HepG2 (cell line): ENCODE results near the gene NF2. TPM values are rescaled to one million over a fixed set of nuclear protein-coding genes. Genes with fewer than 3 reads are reported as not detected.

Source experiments
- MBNL3 ChIP-seq: fragments of 250-450 bp; sonication (Bioruptor Pico); conservative IDR thresholded peaks from 2 replicates; pipeline ENCODE4 v1.8.0; 2022; ENCODE audit warnings: mild to moderate bottlenecking, inconsistent platforms
- NFAT5 ChIP-seq: sonication (generic); formaldehyde crosslinking; IDR thresholded peaks from 2 replicates; pipeline ENCODE4 v1.4.0; 2020; ENCODE audit warnings: missing genetic modification reagents
- NFE2L2 ChIP-seq: fragments of 150-350 bp; IDR thresholded peaks from 2 replicates; pipeline ENCODE4 v1.6.1; 2014; ENCODE audit warnings: low read length
- NR3C1 ChIP-seq: sonication (generic); formaldehyde crosslinking; IDR thresholded peaks from 2 replicates; pipeline ENCODE4 v1.4.0; 2020; ENCODE audit warnings: missing genetic modification reagents
- PPARG ChIP-seq: conservative IDR thresholded peaks from 2 replicates; pipeline ENCODE4 v1.6.1; 2016; ENCODE audit warnings: missing biosample characterization, missing genetic modification reagents
- RFXAP ChIP-seq: sonication (generic); formaldehyde crosslinking; IDR thresholded peaks from 2 replicates; pipeline ENCODE4 v1.4.0; 2020; ENCODE audit warnings: missing genetic modification reagents, borderline replicate concordance
- SPEN ChIP-seq: sonication (generic); formaldehyde crosslinking; IDR thresholded peaks from 2 replicates; pipeline ENCODE4 v1.5.1; 2020; ENCODE audit warnings: low read depth, mild to moderate bottlenecking, missing genetic modification reagents
- SSRP1 ChIP-seq: IDR thresholded peaks from 2 replicates; pipeline ENCODE4 v1.6.1; 2016; ENCODE audit warnings: control low read depth
- TAF1 ChIP-seq: sonication (generic); formaldehyde crosslinking; IDR thresholded peaks from 2 replicates; pipeline ENCODE4 v1.4.0; 2020; ENCODE audit warnings: missing genetic modification reagents
- YEATS2 ChIP-seq: sonication (generic); formaldehyde crosslinking; IDR thresholded peaks from 2 replicates; pipeline ENCODE4 v1.4.0; 2020; ENCODE audit warnings: missing genetic modification reagents, borderline replicate concordance
- ZFP90 ChIP-seq: sonication (generic); formaldehyde crosslinking; IDR thresholded peaks from 2 replicates; pipeline ENCODE4 v1.8.0; 2022; ENCODE audit warnings: missing genetic modification reagents, mild to moderate bottlenecking, inconsistent platforms, borderline replicate concordance
- ZNF331 ChIP-seq: sonication (generic); formaldehyde crosslinking; IDR thresholded peaks from 2 replicates; pipeline ENCODE4 v1.4.0; 2020; ENCODE audit warnings: missing genetic modification reagents
- ZNF501 ChIP-seq: sonication (generic); formaldehyde crosslinking; IDR thresholded peaks from 2 replicates; pipeline ENCODE4 v1.5.1; 2020; ENCODE audit warnings: mild to moderate bottlenecking, moderate library complexity, missing genetic modification reagents
- ZNF563 ChIP-seq: sonication (generic); formaldehyde crosslinking; IDR thresholded peaks from 2 replicates; pipeline ENCODE4 v1.8.0; 2022; ENCODE audit warnings: mild to moderate bottlenecking, moderate library complexity, missing genetic modification reagents
- ZNF710 ChIP-seq: sonication (generic); formaldehyde crosslinking; IDR thresholded peaks from 2 replicates; pipeline ENCODE4 v1.5.0; 2020; ENCODE audit warnings: mild to moderate bottlenecking, missing genetic modification reagents, borderline replicate concordance
- polyA plus RNA-seq, 8 experiments: library from polyadenylated mRNA; depleted of rRNA in 3 of 8; stranded (reverse) in 7 of 8; unstranded in 1 of 8; fragments of >200 nt; fragmentation: Illumina TruSeq in 4 of 8; extraction: Trizol in 4 of 8; gene quantifications; 2 replicates each; pipeline versions ENCODE4 v1.2.1 to v1.2.3, GENCODE V29; 2011 to 2016; ENCODE audit warnings: low read depth in 4 of 8, missing spikeins in 1 of 8, mixed read lengths in 1 of 8; ENCODE audit not compliant: insufficient read depth in 1 of 8
- total RNA-seq, 5 experiments: library from RNA; depleted of rRNA; stranded (reverse); fragments of >200 nt; fragmentation: Illumina TruSeq; extraction: Trizol; gene quantifications; 2 replicates each; pipeline ENCODE4 v1.2.3, GENCODE V29; 2016; ENCODE audit warnings: low read depth in 1 of 5
- TF ChIP-seq, protein P1 (sequence below): sonication (generic); formaldehyde crosslinking; IDR thresholded peaks from 2 replicates; pipeline ENCODE4 v1.5.0; 2020; ENCODE audit warnings: mild to moderate bottlenecking, missing genetic modification reagents, moderate library complexity
- TF ChIP-seq, protein P2 (sequence below): IDR thresholded peaks from 2 replicates; pipeline ENCODE4 v1.6.1; 2016; ENCODE audit warnings: low read depth

Gene NF2
- total and polyA plus RNA-seq, 2 of the 13 experiments (the other 11 are each of a cell fraction or from before 2014, with no cell fraction given) = 9.3 to 33.3 TPM

DNA sequence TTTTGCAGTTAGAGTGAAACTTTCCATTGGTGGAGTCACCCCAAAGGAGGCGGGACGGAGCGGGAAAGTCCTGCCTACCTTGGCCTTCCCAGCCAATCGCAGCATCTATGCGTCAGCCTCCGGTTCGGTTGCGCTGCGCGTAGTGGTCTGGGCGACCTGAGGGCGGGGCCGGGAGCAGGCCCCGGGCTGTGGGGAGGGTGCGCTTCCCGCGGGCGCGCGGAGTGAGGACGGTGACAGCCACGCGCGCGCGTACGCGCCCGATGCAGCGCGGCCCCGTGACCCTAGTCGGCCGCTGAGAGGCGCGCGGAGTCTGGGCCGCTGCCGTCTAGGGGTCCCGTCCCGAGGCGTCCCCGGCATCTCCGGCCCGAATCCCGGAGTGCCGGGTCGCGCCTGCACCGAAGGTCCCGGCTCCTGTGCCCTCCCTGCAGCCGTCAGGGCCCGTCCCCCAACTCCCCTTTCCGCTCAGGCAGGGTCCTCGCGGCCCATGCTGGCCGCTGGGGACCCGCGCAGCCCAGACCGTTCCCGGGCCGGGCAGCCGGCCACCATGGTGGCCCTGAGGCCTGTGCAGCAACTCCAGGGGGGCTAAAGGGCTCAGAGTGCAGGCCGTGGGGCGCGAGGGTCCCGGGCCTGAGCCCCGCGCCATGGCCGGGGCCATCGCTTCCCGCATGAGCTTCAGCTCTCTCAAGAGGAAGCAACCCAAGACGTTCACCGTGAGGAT is at the start of gene NF2 (continued):
- no peak for TF ChIP-seq SSRP1
- TF ChIP-seq NR3C1 (CRISPR knock-in tag) = no peak
- TF ChIP-seq NFAT5 (CRISPR knock-in tag) = 0 out of 2 replicates have a peak, but pooled peaks have one; percentile 40
- TF ChIP-seq, protein P1, sequence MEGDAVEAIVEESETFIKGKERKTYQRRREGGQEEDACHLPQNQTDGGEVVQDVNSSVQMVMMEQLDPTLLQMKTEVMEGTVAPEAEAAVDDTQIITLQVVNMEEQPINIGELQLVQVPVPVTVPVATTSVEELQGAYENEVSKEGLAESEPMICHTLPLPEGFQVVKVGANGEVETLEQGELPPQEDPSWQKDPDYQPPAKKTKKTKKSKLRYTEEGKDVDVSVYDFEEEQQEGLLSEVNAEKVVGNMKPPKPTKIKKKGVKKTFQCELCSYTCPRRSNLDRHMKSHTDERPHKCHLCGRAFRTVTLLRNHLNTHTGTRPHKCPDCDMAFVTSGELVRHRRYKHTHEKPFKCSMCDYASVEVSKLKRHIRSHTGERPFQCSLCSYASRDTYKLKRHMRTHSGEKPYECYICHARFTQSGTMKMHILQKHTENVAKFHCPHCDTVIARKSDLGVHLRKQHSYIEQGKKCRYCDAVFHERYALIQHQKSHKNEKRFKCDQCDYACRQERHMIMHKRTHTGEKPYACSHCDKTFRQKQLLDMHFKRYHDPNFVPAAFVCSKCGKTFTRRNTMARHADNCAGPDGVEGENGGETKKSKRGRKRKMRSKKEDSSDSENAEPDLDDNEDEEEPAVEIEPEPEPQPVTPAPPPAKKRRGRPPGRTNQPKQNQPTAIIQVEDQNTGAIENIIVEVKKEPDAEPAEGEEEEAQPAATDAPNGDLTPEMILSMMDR (CRISPR knock-in tag) = peak; percentile 22; the same call in 1 of the 2 replicates
- TF ChIP-seq ZFP90 (CRISPR knock-in tag) = no peak; the same call in 1 of the 2 replicates
- TF ChIP-seq ZNF563 (CRISPR knock-in tag) = 0 out of 2 replicates have a peak, but pooled peaks have one; percentile 45
- 0 out of 2 replicates have a peak, but pooled peaks have one; percentile 40 for TF ChIP-seq YEATS2 (CRISPR knock-in tag)
- peak; percentile 72 for TF ChIP-seq ZNF501 (CRISPR knock-in tag)
- 0 out of 2 replicates have a peak, but pooled peaks have one; percentile 33 for TF ChIP-seq PPARG (CRISPR knock-in tag)
- TF ChIP-seq SPEN = peak; percentile 80
- TF ChIP-seq, protein P2, sequence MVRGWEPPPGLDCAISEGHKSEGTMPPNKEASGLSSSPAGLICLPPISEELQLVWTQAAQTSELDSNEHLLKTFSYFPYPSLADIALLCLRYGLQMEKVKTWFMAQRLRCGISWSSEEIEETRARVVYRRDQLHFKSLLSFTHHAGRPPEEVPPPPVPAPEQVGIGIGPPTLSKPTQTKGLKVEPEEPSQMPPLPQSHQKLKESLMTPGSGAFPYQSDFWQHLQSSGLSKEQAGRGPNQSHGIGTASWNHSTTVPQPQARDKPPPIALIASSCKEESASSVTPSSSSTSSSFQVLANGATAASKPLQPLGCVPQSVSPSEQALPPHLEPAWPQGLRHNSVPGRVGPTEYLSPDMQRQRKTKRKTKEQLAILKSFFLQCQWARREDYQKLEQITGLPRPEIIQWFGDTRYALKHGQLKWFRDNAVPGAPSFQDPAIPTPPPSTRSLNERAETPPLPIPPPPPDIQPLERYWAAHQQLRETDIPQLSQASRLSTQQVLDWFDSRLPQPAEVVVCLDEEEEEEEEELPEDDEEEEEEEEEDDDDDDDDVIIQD (CRISPR knock-in tag) = peak; percentile 79; the same call in 1 of the 2 replicates
- TF ChIP-seq ZNF331 (CRISPR knock-in tag) = no peak
- no peak for TF ChIP-seq NFE2L2
- TF ChIP-seq MBNL3 (CRISPR knock-in tag) = no peak
- TF ChIP-seq ZNF710 = peak; percentile 55; the same call in 1 of the 2 replicates
- TF ChIP-seq TAF1 (CRISPR knock-in tag) = peak; percentile 74
- peak; percentile 58; the same call in 1 of the 2 replicates for TF ChIP-seq RFXAP
